ENCODE measurements around the gene CRB2.

DNA sequence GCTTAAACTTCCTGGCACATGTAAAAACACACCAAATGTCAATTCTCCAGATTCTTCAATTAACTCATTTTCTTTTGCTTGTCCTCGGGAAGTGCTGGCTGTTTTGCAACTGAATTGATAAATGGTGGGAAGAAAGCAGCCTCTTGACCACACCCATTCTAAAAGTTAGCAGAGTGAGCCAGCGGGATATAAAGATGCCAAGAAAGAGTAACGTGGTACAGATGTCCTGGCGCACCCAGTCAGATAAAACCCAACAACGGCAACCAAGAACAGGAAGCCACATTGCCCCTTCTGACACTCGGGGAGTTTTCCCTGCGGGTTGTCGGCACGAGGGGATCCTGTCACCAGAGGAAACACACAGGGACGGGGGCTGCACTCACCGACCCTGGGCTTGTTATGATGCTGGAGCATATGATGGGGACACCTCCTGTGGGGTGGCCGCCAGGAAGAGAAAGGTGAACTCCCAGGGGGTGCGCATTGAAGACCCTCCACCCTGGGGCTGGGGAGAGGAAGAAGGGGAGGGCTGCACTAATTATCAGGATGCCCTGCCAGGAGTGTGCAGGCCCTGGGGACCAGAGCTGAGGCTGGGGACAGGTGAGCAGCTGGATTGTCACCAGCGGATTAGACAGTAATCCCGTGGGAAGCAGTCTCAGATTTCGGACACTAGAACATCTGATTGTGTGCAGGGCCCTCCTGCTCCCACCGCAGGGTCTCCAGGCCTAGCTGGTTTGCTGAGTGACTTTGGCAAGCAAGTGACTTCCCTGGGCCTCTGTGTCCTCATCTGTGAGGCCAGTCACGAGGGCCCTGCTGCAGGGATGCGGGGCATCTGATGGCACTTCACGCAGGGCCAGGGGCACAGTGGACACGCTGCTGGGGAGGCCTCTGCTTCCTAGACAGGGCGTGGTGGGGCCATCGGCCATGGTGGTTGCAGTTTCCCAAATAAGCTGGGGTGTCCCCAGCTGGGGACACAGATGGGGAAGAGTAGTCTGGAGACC is 59.2 kb downstream of the CRB2 start:
- TF ChIP-seq, protein P1, sequence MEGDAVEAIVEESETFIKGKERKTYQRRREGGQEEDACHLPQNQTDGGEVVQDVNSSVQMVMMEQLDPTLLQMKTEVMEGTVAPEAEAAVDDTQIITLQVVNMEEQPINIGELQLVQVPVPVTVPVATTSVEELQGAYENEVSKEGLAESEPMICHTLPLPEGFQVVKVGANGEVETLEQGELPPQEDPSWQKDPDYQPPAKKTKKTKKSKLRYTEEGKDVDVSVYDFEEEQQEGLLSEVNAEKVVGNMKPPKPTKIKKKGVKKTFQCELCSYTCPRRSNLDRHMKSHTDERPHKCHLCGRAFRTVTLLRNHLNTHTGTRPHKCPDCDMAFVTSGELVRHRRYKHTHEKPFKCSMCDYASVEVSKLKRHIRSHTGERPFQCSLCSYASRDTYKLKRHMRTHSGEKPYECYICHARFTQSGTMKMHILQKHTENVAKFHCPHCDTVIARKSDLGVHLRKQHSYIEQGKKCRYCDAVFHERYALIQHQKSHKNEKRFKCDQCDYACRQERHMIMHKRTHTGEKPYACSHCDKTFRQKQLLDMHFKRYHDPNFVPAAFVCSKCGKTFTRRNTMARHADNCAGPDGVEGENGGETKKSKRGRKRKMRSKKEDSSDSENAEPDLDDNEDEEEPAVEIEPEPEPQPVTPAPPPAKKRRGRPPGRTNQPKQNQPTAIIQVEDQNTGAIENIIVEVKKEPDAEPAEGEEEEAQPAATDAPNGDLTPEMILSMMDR (IDR thresholded peaks at IDR 0.05; ENCODE audit: low read depth, low read length, poor library complexity, severe bottlenecking) = no peak
- TF ChIP-seq EZH2phosphoT487 (IDR thresholded peaks at IDR 0.05; ENCODE audit: borderline replicate concordance, low read length) = no peak
